GM19240 (cell line): ENCODE data around the gene ZFP91.

ENCODE experiments used
- DNase-seq: peaks from one replicate; pipeline ENCODE4 v3.0.0; 2011; ENCODE audit warnings: low spot score; ENCODE audit not compliant: insufficient read length

The ZFP91 gene

DNA sequence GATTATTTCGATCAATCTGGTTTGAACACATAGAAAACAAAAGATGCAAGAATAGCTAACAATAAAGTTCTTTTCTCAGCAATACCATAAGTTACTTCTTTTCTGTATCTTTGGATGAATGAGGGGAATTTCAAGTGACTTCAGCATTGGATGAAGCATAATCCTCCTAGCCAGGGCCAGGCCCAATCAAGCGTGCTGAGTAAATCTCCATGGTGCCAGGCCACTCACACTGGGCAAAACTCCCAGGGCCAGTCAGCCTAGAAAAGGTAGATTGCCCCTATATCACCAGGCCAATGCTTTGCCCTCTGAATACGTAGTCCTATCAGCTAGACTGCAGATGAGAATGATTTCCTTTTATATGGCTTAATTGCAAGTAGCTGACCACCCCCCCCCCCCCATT is 49.6 kb downstream of the ZFP91 start:
- DNase-seq, result no peak

DNA sequence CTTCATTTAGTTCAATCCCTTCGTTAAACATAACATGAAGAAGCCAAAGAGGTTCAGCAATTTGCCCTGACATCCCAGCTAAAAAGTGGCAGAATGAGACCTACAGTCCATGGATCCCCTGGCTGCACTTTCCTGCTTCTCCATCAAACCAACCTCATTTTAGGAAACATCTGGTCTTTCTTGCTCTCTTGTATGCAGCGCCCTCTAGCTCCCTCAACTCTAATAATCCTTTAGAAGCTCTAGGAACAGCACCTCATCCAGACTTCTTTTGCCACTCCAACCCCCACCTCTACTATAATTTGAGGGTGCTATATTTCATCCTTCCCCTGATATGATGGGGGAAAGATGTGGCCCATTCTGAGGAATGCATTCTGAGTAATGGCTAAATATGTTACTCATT is 51.0 kb downstream of the ZFP91 start:
- no peak for DNase-seq

DNA sequence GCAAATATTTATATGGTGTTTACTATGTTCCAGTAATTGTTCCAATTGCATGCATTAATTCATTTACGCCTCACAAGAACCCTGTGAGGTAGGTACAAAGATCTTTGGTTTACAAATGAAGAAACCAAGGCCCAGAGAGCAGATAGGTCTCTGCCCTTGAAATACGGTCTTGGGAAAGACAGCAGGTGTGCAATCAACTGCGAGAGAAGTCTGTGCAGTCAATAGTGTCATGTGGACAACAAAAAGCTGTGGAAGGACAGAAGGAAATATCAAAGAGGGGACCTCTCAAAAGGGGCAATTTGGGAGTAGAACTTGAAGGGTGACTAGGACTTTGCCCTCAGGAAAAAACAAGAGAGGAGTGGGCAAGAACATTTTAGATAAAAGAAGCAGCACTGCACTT is 52.5 kb downstream of the ZFP91 start:
- no peak for DNase-seq

DNA sequence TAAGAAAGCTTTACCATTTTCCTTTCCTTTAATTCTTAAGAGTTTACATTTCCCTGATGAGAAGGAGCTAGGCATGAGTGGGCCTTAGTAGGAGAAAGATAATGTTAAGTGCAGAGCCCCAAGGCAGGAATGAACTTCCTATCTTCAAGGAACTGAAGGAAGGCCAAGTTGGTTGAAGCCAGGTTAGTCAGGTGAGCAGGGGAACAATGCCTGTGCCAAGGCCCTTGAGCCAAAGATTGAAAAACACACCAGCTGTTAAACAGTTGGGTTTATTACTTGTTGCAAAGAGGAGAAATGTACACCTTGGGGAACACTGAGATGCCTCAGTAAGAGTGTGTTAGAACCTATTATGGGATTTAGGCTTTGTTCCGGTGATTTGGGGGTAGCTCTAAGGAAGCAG is 53.6 kb downstream of the ZFP91 start:
- no peak for DNase-seq

DNA sequence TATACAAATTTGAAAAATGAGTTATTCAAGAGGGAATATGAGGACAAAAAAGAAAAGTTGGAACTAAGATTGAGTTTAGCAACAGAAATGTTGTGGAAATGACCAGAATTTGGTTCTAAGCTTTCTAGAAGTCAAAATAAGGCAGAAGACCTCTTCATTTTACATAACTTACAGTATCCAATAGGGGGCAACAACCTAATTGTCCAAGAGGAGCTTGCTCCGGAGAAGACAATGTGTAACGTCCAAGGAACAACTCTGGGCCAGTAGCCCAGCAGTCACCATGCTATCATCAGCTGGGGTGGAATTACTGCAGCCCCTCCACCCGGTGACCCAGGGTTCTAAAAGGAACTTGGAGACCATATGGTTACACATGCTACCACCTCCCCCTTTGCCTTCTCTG is 57.7 kb downstream of the ZFP91 start:
- DNase-seq, result no peak

DNA sequence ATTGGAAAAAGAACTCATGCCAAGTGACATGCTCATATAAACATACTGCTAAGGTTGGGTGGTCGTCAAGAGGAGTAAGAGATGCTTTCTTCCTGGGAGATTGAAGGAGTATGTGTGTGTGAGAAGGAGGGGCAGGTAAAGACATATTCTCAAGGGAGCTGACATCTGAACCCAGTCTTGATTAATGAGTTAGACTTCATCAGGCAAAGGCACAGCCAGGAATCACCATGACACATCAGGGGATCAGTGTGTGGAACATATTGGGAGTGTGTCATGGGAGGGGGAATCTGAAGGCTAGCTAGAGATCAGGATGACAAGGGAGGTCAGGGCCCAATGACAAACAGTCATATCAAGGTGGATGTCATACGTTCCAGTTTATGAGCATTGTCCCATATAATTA is 58.5 kb downstream of the ZFP91 start:
- DNase-seq, result no peak

DNA sequence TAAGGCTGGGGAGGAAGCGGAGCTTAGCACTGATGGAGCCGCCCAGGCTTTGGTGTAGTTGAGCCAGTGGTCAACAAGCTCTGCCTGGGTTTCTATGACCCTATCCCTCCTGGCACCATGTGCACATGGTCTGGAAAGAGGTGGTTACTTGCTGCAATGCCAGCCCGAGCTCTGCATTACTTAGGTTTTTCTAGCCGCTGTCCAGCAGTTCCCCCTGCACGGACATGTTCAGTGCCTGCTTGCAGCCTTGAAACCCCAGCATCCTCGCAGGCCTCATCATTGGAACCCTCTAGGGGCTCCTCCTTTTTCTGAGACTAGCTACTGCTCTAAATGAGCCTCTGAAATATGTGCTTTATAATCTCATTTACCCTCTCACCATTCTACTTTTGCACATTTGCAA is 60.2 kb downstream of the ZFP91 start:
- no peak for DNase-seq

DNA sequence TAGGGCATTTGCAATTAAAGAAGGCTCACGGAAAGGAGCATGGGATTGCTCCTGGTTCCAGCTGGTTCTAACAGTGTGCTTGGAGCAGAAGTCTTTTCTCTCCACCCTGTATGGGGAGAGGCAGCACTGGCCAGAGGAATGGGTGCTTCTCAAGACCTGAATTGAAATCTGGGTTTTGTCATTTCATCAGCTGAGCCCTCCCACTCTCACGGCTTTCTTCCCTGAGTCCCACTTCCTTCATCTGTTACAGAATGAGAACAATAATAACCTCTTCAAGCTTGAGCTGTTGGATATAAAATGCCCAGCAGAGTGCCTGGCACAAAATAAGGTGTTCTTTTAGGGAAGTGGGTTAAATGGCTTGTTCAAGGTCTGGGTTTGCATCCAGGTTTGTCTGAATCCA is 60.8 kb downstream of the ZFP91 start:
- no peak for DNase-seq

DNA sequence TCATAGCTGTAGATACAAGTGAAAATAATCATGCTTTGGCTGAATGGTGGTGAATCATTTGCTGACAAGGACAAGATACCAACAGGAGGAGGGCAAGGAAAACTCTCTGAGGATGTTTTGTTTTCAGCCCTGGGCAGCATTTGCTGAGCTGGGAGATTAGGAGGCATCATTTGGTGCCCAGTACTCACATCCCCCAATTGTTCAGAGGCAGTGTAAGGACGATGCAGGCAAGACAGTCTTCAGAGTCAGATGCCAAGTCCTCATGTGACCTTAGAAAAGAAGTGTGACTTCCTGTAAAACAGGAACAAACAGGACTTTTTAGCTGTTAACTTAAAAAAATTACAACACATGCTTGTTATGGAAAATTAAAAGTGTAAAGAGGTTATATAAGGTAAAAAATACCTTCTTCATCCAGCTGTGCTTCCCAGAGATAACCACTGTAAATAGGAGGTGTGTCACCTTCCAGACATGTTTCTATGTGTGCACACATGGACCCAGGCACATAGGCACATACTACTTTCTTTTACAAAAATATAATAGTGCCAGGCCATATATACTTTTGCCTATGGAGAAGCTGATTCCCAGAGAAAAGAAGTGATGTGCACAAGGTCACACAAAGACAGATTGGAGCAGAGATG is 61.6 kb downstream of the ZFP91 start:
- DNase-seq, result no peak

DNA sequence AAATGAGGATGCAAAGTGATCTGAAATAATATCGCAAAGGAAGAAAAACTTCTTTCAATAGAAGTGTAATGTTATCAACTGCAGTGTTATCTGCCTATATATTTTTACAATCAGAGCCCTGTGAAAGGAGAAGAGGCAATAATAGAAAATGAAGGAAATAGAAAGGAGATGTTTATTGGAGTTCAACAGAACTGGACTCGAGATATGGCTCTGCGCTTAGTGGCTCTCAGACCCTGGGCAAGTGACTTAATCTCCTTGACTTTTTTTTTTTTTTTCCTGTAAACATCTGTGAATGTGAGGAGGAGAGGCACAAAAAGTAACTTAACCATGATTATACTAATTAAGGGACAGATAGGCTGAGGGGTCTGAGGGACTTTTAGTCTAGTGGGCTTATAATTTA is 62.5 kb downstream of the ZFP91 start:
- no peak for DNase-seq

DNA sequence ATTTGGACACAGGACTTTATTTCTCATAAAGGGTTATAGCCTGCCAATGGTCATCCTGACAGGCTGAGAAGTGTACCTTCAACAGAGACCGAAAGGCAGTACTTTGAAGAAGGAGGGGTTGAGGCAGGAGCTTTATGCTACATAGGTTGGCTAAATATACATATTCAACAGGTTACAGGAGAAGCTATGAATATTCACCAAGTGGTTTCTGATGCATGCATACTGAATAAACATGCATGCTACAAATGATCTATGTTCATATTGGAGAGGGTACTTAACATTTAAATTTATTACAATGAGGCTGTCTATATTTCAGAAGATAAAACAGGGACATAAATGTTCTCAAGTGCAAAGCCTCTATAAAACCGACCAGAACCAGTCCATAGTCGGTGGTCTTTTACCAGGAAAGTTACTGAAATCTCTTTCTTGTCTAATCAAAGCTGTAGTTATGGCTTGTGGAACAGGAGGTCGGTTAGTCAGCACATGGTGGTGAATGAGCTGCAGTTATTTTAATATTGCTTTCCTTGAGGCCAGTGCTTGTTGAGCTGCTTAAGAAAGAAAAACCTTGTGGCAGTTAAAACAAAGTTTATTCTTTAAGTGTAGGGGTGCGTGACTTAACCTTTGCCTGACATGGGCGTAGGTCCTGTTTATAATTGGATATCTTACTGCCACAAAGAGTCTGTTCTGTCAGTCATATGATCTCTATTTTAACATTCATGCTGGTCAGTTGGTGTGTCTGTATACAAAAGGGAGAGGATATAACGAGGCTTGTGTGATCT is 63.1 kb downstream of the ZFP91 start:
- DNase-seq, result no peak

DNA sequence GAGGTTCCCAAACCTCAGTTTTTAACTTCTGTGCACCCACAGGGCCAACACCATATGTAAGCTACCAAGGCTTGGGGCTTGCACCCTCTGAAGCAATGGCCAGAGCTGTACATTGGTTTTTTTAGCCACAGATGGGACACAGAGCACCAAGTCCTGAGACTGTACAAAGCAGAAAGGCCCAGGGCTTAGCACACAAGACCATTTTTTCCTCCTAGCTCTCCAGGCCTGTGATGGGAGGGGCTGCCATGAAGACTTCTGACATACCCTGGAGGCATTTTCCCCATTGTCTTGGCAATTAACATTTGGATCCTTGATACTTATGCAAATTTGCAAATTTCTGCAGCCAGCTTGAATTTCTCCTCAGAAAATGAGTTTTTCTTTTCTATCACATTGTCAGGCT is 67.0 kb downstream of the ZFP91 start:
- no peak for DNase-seq

DNA sequence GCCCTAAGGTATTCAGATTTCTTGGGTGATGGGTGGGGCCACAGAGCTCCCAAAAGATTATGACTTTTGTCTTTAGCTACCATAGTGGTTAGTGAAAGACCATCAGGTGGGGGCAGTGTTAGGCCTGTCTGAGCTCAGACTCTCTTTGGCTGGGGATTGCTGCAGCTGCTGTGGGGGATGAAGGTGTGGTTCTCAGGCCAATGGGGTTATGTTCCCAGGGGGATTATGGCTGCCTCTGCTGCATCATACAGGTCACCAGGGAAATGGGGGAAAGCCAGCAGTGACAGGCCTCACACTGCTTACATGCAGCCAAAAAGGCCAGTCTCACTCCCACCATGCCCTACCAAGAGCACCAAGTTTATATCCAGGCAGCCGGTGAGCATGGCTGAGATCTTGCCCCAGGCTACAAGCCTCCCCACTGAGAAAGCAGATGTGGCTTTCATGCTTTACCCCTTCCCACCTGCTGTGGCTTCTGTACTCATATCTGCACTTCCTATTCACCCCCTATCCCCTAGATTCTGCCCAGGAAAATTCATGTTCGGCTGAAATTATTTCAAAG is 68.4 kb downstream of the ZFP91 start:
- no peak for DNase-seq

DNA sequence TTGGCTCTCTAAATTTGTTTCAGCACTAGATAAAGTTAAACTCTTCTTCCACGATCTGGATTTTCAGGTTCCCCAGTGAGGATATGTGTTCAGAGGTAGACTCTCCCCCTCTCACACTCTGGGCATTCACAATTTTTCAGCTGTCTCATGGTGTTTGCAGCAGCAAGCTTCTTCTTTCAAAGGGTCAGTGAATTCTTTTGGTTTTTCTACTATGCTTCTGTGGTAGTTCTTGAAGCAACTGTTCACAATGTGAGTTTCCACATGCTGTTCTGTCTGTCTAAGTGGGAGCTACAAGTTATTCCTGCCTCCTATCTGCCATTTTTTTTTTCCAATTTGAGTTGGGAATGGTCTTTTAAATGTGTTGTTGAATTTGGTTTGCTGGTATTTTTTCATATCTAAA is 69.0 kb downstream of the ZFP91 start:
- no peak for DNase-seq

DNA sequence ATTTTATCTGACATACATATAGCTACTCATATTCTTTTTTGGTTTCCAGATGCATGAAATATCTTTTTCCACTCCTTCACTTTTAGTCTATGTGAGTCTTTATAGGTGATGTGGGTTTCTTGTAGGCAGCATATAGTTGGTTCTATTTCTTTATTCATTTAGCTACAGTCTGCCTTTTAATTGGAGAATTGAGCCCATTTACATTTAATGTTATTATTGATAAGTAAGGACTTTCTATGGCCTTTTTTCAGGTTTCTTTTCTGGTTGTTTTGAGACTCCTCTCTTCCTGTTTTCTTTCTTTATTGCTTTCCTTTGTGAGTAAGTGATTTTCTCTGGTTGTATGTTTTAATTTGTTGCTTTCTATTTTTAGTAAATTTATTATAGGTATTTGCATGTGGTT is 70.8 kb downstream of the ZFP91 start:
- no peak for DNase-seq

DNA sequence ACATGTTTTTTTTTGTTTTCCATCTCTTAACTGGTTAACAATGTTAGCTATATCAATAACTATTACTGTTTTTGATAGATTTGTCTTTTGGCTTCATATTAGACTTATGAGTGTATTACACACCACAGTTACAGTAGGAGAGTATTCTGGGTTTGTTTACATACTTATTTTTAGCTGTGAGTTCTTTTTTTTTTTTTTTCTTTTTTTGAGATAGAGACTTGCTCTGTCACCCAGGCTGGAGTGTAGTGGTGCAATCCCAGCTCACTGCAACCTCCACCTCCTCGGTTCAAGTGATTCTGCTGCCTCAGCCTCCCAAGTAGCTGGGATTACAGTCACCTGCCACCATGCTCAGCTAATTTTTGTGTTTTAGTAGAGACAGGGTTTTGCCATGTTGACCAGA is 71.6 kb downstream of the ZFP91 start:
- DNase-seq, result no peak

DNA sequence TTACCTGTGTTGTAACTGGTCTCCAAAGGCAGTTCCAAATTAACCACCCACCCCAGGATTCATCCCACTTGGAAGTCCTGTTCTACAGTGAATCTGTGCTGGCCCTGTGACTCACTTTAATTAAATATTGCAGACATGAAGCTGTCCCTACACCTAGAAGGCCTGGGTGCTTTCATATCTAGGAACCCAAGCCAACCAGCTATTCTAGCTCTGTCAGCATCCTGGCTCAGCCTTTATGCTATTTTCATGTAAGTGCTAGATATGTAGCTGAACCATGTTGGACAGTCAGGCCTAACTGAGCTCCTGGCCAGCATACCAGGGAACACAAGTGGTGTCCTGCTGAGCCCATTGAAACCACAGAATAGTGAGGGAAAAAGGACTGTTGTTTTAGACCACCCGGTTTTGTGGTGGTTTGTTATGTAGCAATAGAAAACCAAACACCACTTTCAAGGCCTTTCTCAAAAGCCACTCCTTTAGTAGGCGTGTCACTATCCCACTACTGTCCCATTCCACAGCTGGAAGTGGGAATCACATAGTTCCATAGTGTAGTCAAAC is 73.9 kb downstream of the ZFP91 start:
- no peak for DNase-seq

DNA sequence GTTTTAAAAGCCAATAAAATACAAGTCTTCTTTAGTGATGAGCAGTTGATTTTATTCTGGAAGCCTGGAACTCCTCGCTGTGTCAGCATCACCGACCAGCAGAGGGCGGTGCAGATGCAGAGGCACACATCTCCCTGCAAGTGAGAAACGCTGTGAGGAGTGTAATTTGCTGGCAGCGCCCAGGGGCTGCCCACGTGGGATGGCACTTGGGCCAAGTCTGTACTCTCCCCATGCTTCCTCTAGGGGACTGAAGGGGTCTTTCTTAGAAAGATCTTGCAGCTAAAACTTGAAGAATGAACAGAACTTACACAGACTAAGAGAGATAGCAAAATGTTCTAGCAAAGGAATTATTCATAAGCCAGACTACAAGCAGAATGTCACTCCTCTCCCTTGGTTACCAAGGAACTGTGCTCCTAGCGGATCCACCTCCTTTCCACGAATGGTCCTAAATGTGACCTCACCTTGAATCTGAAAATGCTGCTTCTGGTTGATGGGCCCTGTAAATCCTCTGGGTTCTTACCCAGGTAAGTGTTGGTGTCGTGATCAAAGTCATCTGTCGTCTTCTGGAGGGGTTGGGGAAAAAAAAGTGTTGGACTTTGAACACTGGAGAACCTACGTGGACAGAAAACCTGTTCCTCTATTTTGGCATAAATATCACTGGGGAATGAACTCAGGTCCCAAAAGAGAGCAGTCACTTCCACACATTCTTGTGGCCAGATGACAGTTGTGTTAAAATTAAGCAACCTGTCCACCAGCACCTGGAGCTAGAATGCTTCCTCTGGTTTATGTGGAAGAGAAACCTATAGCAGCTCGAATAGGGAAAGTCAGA is 75.4 kb downstream of the ZFP91 start:
- peak; percentile 48 for DNase-seq

DNA sequence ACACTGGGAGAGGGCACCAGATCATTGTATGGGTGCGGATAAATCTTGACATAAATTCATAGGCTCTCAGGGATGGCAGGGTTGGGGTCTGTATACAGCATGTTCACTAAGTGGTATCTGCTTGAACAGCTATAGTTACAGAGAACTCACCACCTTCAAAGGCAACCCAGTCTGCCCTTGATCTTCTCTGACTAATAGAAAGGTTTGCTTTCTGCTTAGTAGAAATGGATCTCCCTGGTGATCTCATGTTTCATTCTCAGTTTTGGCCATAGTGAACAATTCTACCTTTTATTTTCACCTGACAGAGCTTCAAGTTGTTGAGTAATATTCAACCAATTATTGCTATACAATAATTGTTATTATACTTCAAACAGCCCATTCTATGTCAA is 76.0 kb downstream of the ZFP91 start:
- DNase-seq, result no peak

DNA sequence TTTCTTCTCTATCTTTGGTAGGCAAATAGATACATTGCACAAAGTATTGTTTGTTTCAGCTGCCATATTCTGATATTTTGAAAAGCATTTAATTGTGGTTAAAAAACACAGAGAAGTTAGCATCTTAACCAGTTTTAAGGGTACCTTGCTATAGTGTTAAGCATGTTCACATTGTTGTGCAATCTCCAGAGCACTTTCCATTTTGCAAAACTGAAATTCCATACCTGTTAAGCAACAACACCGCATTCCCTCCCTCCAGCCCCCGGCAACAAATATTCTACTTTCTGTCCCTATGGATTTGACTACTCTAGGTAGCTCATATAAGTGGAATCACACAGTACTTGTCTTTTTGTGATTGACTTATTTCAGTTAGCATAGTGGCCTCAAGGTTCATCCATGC is 77.5 kb downstream of the ZFP91 start:
- DNase-seq, result no peak

DNA sequence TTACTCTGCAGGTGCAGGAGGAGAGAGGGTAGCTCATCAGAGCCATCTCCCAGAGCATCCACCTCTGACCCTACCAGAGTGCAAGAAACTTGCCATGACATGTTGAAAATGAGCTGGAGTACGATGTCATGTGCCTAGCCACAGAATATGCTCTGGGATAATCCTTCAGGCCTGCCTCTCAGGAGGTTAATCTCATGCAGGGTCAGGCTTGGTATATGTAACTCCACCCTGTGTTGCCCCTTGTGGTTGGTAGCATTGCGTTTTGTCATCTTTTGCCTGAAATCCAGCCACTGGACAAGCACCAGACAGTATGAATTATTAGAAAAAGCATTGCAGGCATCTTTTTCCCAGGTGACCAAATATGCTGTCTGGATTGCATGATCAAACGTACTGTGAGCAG is 79.8 kb downstream of the ZFP91 start:
- DNase-seq, result no peak

DNA sequence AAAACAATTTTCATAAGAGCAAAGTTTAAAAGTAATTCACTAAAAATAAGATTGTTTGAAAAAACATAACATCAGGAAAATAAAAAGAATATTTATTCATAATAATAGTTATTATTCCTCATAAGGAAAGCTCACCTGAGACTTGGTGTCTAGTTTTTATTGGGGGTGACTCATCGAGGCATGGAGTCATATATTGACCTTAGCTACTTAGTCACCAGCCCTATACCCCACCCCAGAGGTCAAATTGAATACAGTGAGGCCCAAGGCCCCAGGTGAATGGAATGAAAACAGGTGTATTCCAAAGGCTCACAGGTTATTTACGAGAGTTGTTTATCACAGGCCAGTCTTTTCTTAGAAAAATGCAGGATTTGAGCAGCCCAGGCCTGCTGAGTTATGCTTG is 80.5 kb downstream of the ZFP91 start:
- DNase-seq, result no peak
